Measurements from ENCODE around the gene ASTN2. TPM values are rescaled to one million over a fixed set of nuclear protein-coding genes. Genes with fewer than 3 reads are reported as not detected.

The ASTN2 gene
- total and polyA plus RNA-seq, 2 donors (not counting 3 experiments of a cell fraction or from before 2014, with no cell fraction given): 1.0 to 1.9 TPM

DNA sequence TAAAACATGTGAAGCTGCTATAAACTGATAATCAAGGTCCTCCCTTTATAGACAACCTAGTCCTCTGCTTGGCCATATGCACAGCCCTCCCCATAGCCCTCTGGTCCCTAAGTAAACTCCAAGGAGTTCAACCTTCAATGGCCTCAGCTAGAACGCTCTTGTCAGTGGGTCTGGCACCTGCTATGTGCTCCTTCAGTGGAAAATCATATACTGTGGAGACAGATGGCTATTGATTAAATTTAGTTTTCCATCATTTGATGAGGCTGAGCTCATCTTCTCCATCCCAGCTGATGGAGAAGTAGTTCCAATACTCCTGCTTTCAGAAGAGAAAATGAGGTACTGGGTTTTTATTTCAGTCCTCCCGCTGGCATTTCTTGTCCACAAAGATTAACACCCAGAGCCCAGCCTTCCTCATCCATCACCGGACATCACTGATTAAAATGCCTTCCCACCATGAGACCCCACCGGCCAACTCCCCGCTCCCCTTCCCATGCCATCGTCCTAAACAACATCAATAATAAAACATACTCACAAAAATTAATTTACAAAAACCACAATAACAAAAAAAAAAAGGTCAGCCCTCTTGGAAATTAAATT is 593.1 kb downstream of the ASTN2 start:
- Histone ChIP-seq H3K79me2 (ENCODE audit: control insufficient read depth, insufficient read depth, low read length) (no peaks in the 10 kb centered on the region), H3K4me1 (ENCODE audit: control insufficient read depth, extremely low read depth, insufficient read depth, low read length) (no peaks in the 10 kb centered on the region), H3K27me3 (ENCODE audit: control insufficient read depth in 2 of 2, insufficient read depth in 2 of 2, low read length in 2 of 2) (no peaks in the 10 kb centered on the region), H3K27ac (ENCODE audit: insufficient read depth, low read depth, low read length) (no peak overlapping the region), H3K4me2 (ENCODE audit: insufficient read depth, low read length) (no peak overlapping the region), H3K9ac (replicated peaks; ENCODE audit: extremely low read depth, insufficient read depth, low read length) (no peak overlapping the region), H3K36me3 (ENCODE audit: control insufficient read depth in 2 of 2, extremely low read depth in 1 of 2, insufficient read depth in 2 of 2, low read length in 2 of 2) (no peaks in the 10 kb centered on the region), H2AFZ (ENCODE audit: low read depth, low read length) (no peak overlapping the region), H4K20me1 (replicated peaks; ENCODE audit: control insufficient read depth, extremely low read depth, insufficient read depth, low read length) (no peaks in the 10 kb centered on the region), H3K4me3 (replicated peaks in 1 of 3; ENCODE audit: insufficient read depth in 1 of 3, low read depth in 1 of 3, low read length in 3 of 3) (no peak overlapping the region), H3K9me3 (replicated peaks; ENCODE audit: control insufficient read depth, insufficient read depth, low read length) (peaks cover 6% of the 10 kb centered on the region), H3K9me1 (replicated peaks; ENCODE audit: control insufficient read depth, extremely low read depth, insufficient read depth, low read length) (no peaks in the 10 kb centered on the region)
- dilution Hi-C loops (cut with MboI; ENCODE audit: extremely low pct_ligation_motif_present, low sequenced_read_pairs): no loop called here
- CTCF ChIA-PET: no interaction called here
- FAIRE-seq: no peak
- POLR2A ChIA-PET: no interaction called here
- no TSS peak for BruUV-seq (replicated peaks)
- TF ChIP-seq MYC (IDR thresholded peaks at IDR 0.05; ENCODE audit: low read depth, low read length) (no peak), EZH2 (IDR thresholded peaks at IDR 0.05; ENCODE audit: borderline replicate concordance, low read depth, low read length, severe bottlenecking) (no peak), POLR2A (IDR thresholded peaks at IDR 0.05; ENCODE audit: low read depth, low read length) (no peak), GATA2 (IDR thresholded peaks at IDR 0.05; ENCODE audit: insufficient read depth, insufficient read length, low read depth, low read length) (no peak), JUN (IDR thresholded peaks at IDR 0.05; ENCODE audit: borderline replicate concordance, insufficient read depth, insufficient read length, low read depth) (no peak)
- TF ChIP-seq, protein P1, sequence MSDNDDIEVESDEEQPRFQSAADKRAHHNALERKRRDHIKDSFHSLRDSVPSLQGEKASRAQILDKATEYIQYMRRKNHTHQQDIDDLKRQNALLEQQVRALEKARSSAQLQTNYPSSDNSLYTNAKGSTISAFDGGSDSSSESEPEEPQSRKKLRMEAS (IDR thresholded peaks at IDR 0.05; ENCODE audit: insufficient read depth, insufficient read length): no peak
- TF ChIP-seq, protein P2, sequence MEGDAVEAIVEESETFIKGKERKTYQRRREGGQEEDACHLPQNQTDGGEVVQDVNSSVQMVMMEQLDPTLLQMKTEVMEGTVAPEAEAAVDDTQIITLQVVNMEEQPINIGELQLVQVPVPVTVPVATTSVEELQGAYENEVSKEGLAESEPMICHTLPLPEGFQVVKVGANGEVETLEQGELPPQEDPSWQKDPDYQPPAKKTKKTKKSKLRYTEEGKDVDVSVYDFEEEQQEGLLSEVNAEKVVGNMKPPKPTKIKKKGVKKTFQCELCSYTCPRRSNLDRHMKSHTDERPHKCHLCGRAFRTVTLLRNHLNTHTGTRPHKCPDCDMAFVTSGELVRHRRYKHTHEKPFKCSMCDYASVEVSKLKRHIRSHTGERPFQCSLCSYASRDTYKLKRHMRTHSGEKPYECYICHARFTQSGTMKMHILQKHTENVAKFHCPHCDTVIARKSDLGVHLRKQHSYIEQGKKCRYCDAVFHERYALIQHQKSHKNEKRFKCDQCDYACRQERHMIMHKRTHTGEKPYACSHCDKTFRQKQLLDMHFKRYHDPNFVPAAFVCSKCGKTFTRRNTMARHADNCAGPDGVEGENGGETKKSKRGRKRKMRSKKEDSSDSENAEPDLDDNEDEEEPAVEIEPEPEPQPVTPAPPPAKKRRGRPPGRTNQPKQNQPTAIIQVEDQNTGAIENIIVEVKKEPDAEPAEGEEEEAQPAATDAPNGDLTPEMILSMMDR (IDR thresholded peaks at IDR 0.05; ENCODE audit: extremely low read depth in 1 of 2, insufficient read depth in 1 of 2, low read depth in 1 of 2, low read length in 2 of 2): no peak
- intact Hi-C loops (cut with micrococcal nuclease): no loop called here
- no peak for DNase-seq (ENCODE audit: low read depth, low spot score)

Data from endothelial cell of umbilical vein (primary cell).